Osteoblast (primary cell): ENCODE results near the gene CAND2. TPM values are rescaled to one million over a fixed set of nuclear protein-coding genes. Genes with fewer than 3 reads are reported as not detected.

Source experiments
- DNase-seq: peaks from one replicate; pipeline ENCODE4 v3.0.0; 2011; ENCODE audit warnings: low spot score, mixed read lengths; ENCODE audit not compliant: insufficient read length; ENCODE audit errors: missing footprints
- H2AFZ ChIP-seq: 2 replicates; pipeline ENCODE4 v1.6.0; 2011; ENCODE audit warnings: mild to moderate bottlenecking, low read length
- H3K27ac ChIP-seq: 2 replicates; pipeline ENCODE4 v1.5.1; 2011; ENCODE audit warnings: mild to moderate bottlenecking, low read depth, low read length, moderate library complexity
- H3K27me3 ChIP-seq: 2 replicates; pipeline ENCODE4 v1.6.0; 2012; ENCODE audit warnings: mild to moderate bottlenecking, control low read depth, inconsistent platforms, low read length, moderate library complexity; ENCODE audit not compliant: insufficient read depth
- H3K36me3 ChIP-seq: 2 replicates; pipeline ENCODE4 v1.5.1; 2011; ENCODE audit warnings: mild to moderate bottlenecking, low read length, control low read depth, moderate library complexity; ENCODE audit not compliant: insufficient read depth
- H3K4me1 ChIP-seq: 2 replicates; pipeline ENCODE4 v1.5.1; 2011; ENCODE audit warnings: mild to moderate bottlenecking, low read length, control low read depth, moderate library complexity; ENCODE audit not compliant: insufficient read depth
- H3K4me2 ChIP-seq: 2 replicates; pipeline ENCODE4 v1.6.0; 2011; ENCODE audit warnings: mild to moderate bottlenecking, low read length; ENCODE audit not compliant: insufficient read depth
- H3K4me3 ChIP-seq: fragments of 200-600 bp; sonication (generic); 3 replicates; pipeline ENCODE4 v1.5.1; 2012; ENCODE audit warnings: mild to moderate bottlenecking, low read length, inconsistent platforms; ENCODE audit not compliant: insufficient read depth
- H3K79me2 ChIP-seq: 2 replicates; pipeline ENCODE4 v1.6.0; 2012; ENCODE audit warnings: mild to moderate bottlenecking, low read length, control low read depth, inconsistent platforms; ENCODE audit not compliant: insufficient read depth
- H3K9me3 ChIP-seq: 2 replicates; pipeline ENCODE4 v1.5.1; 2011; ENCODE audit warnings: low read depth, low read length, control low read depth
- H4K20me1 ChIP-seq: 2 replicates; pipeline ENCODE4 v1.6.0; 2012; ENCODE audit warnings: mild to moderate bottlenecking, low read length, control low read depth; ENCODE audit not compliant: insufficient read depth
- CTCF ChIP-seq: IDR thresholded peaks from 2 replicates; pipeline ENCODE4 v1.5.1; 2011; ENCODE audit warnings: mild to moderate bottlenecking, low read depth, low read length, moderate library complexity; ENCODE audit errors: extremely low read depth
- total RNA-seq: library from RNA; depleted of rRNA; stranded (reverse); fragments of >200 nt; gene quantifications from 2 replicates; pipeline ENCODE4 v1.2.3, GENCODE V29; 2012

CAND2 gene
- total RNA-seq, 1 donor = 1.4 TPM

DNA sequence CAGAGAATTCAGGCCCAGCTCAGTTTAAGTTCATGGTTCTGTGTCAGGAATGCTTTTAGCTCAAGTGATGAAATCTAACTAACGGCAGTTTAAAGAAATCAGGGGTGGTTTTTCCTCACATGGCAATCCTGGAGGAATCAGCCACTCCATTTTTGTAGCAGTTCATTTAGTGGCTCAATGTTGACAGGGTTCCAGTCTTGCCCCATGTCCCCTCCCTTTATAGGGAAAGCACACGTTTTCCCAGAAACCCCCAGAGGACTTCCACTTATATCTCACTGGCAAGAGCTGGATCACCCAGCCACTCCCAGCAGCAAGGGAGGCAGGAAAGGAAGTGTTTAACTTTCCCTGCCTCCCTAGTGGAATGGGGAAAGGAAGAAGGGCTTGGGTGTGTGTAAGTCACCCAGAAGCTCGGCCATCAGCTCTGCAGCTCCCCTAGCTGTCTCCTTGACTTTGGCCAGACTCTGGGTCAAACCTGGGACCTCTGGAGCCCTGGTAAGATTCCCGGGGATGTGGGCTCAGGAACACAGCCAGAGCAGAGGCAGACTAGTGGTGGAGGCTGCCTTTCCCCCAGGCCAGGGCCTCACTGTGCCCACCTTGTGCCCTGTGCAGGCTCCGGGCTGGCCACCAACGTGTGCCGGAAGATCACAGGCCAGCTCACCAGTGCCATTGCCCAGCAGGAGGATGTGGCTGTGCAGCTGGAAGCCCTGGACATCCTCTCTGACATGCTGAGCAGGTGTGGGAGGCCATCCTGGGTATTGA, 11.3 kb downstream of the CAND2 start:
- no peak for TF ChIP-seq CTCF
- no peak overlapping the region for H3K4me3 ChIP-seq
- H3K79me2 ChIP-seq = no peaks in the 10 kb centered on the region
- H3K27ac ChIP-seq = no peak overlapping the region
- DNase-seq = no peak
- H2AFZ ChIP-seq = no peak overlapping the region
- H3K27me3 ChIP-seq = no peaks in the 10 kb centered on the region
- no peak overlapping the region for H3K4me2 ChIP-seq
- H4K20me1 ChIP-seq = no peaks in the 10 kb centered on the region
- H3K4me1 ChIP-seq = peaks cover 3% of the 10 kb centered on the region
- no peaks in the 10 kb centered on the region for H3K9me3 ChIP-seq
- no peaks in the 10 kb centered on the region for H3K36me3 ChIP-seq

GRCh38 chr3:12808587-12808986, 12.1 kb downstream of the CAND2 start:
- Histone ChIP-seq H2AFZ (no peak overlapping the region), H3K9me3 (no peaks in the 10 kb centered on the region), H3K27me3 (no peaks in the 10 kb centered on the region), H4K20me1 (no peaks in the 10 kb centered on the region), H3K4me3 (no peak overlapping the region), H3K4me2 (no peak overlapping the region), H3K4me1 (peaks cover 3% of the 10 kb centered on the region), H3K79me2 (no peaks in the 10 kb centered on the region), H3K27ac (no peak overlapping the region), H3K36me3 (no peaks in the 10 kb centered on the region)
- DNase-seq = no peak
- no peak for TF ChIP-seq CTCF

- no peaks in the 10 kb centered on the region for H3K79me2 ChIP-seq
- no peak overlapping the region for H2AFZ ChIP-seq
- no peaks in the 10 kb centered on the region for H3K27me3 ChIP-seq
- H3K27ac ChIP-seq = no peak overlapping the region
- TF ChIP-seq CTCF = no peak
- no peak overlapping the region for H3K4me3 ChIP-seq
- no peak for DNase-seq
- H3K4me2 ChIP-seq = no peak overlapping the region
- no peaks in the 10 kb centered on the region for H3K36me3 ChIP-seq
- peaks cover 3% of the 10 kb centered on the region for H3K4me1 ChIP-seq
- no peaks in the 10 kb centered on the region for H4K20me1 ChIP-seq
- no peaks in the 10 kb centered on the region for H3K9me3 ChIP-seq
Measured at GRCh38 chr3:12809001-12809400, 12.5 kb downstream of the CAND2 start.

- H3K36me3 ChIP-seq = no peaks in the 10 kb centered on the region
- peaks cover 3% of the 10 kb centered on the region for H3K4me1 ChIP-seq
- no peaks in the 10 kb centered on the region for H4K20me1 ChIP-seq
- H3K4me2 ChIP-seq = peak overlapping the region; percentile 87
- H3K27me3 ChIP-seq = no peaks in the 10 kb centered on the region
- H3K4me3 ChIP-seq = peak overlapping the region; percentile 80
- no peaks in the 10 kb centered on the region for H3K79me2 ChIP-seq
- no peak overlapping the region for H3K27ac ChIP-seq
- peak; percentile 69 for DNase-seq
- H3K9me3 ChIP-seq = no peaks in the 10 kb centered on the region
- no peak for TF ChIP-seq CTCF
- peak overlapping the region; percentile 84 for H2AFZ ChIP-seq
Measured at GRCh38 chr3:12809435-12809834, 13.0 kb downstream of the CAND2 start.
